Activated gamma-delta T cell (primary cell): Measurements from ENCODE around the gene ASAP3.

Experiments used
- DNase-seq: peaks from one replicate; lab custom pipeline; 2025; lab: John Stamatoyannopoulos, UW

ASAP3 gene

DNA sequence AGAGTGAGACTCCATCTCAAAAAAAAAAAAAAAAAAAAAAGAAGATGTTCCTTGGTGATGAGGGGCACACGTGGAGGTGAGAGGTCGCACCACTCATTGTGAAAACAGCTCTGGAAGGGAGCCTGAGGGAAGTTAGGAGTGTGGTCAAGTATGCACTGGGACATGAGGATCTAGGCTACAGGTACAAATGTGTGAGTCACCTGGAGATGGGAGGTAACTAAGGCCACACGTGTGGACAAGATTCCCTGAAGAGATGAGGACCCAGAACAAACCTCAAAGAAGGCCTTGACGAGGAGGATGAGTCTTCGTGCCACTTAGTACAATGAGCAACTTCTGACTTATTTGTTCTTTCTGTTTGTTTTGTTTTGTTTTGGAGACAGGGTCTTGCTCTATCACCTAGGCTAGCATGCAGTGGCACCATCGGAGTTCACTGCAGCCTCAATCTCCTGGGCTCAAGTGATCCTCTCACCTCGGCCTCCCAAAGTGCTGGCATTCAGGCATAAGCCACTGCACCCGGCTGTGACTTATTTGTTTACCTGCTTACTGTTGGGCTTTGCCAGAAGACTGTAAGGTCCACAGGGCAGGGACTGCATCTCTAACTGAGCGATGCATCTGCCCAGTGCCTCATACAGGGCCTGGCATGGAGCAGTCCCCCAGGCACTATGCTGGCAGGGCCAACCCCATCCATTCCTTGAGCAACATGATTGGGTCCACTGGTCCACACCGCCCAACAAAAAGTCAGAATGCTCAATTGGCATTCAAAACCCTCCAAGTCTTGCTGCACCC, 6.4 kb downstream of the ASAP3 start:
- no peak for DNase-seq

DNA sequence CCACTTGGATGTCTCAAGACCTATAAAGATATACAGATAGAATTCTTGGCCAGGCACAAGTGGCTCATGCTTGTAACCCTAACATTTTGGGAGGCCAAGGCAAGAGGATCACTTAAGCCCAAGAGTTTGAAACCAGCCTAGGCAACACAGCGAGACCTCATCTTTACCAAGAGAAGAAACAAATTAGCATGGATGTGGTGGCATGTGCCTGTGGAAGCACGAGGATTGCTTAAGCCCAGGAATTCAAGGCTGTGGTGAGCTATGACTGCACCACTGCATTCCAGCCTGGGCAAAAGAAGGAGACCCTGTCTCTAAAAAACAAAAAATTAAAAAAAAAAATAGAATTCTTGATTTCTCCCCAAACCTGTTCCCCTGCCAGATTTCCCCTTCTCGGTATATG, 8.3 kb downstream of the ASAP3 start:
- DNase-seq = no peak

DNA sequence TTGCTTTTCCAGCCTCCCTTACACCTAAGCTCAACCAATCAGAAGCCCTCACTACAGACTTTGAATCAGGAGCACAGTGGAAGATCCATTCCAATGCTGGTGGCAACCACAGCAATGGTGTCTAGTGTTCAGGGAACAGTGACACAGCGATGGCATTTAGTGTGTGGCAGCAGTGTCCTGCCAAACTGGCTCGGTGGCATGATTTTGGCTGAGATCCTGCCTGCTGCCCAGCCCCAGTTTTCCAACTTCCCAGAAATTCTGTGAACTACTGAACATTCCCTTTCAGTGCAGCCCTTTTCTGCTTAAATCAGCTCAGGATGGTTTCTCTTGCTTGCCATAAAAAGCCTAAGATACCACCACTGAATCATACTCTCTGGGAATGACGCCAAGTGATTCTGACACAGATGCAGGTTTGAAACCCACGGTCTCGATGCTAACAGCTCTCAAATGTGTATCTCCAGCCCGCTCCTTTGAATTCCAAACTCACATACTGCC, 8.8 kb downstream of the ASAP3 start:
- DNase-seq = no peak

DNA sequence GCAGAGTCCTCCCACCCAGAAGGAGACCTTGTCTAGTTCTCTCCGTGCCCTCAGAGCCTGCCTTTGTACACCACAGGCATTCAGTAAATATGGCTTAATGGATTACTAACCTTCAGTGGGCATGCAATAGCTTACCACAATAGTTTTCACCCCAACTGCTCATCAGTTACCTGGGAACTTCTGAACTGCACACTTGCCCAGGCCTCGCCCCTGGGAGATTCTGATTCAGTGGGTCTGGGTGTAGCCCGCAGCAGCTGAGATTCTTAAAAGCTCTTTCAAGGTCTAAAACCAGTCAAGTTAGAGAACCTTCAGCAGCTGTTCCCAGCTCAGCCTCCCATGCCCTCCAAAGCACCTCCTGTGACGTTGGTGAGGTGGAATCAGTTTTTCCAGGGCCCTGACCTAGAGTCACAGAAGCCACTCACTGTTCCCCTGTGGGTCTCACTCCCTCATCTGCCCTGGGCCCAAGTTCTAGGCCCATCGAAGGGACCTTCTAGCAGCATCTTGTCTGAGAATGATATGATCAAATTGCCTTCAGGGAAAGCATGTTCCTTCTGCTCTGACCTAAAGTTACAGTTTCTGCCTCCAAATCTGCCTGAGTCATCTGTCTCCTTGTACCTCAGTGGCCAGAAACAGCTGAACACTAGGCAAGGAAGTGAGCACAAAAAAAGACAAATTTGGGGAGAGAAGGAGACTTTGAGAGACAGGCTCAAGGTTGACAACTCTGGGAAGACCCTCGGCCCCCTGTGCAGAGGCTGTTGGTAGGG, 10.8 kb downstream of the ASAP3 start:
- no peak for DNase-seq

DNA sequence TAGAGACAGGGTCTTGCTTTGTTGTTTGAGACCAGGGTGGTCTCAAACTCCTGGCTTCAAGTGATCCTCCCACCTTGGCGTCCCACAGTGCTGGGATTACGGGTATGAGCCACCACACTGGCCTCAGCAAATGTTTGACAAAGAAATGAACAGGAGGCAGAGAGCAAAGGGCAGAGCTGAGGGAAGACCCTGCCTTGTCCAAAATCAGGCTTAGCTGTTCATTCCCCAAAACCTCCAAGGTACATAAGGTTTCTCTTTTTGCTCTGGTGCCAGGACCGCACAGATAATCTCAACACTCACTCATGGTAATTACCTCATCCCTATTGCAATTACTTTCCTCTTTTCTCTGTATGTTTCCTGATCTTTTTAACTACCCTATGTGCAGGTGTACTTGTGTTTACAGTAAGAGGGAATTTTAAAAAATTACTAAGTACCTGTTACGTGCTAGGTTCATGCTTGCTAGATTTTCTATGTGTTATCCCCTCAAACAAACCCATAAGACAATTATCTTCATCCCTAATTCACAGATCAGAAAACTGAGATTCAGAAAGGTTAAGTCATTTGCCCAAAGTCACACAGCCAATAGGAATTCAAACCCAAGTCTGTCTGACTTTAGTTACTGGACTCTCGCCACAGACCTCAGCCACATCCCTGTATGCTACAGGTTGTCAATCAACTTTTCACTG, 11.5 kb downstream of the ASAP3 start:
- DNase-seq = no peak

DNA sequence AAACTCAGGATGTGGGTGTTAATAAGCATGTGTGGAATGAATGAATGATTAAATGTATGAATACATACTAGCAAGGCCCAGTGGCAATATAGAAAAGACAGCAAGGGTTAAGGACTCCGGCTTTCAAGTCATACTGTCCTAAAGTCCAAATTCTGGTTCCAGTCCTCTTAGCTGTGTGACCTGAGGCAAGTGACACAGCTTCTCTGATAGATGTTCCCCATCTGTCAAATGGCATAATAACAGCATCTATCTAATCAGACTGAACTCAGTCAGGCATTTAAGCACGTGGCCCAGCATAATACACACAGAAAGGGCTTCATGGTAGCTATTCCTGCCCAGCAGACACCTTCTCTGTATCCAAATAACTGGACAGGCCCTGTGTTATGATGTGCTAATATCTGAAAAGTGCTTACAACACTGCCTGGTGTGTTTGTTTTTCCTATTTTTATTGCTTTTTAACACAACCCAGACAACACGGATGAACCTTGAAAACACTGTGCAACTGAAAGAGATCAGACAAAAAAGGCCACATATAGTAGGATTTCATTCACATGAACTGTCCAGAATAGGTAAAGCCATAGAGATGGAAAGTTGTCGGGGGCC, 12.4 kb downstream of the ASAP3 start:
- DNase-seq = no peak

DNA sequence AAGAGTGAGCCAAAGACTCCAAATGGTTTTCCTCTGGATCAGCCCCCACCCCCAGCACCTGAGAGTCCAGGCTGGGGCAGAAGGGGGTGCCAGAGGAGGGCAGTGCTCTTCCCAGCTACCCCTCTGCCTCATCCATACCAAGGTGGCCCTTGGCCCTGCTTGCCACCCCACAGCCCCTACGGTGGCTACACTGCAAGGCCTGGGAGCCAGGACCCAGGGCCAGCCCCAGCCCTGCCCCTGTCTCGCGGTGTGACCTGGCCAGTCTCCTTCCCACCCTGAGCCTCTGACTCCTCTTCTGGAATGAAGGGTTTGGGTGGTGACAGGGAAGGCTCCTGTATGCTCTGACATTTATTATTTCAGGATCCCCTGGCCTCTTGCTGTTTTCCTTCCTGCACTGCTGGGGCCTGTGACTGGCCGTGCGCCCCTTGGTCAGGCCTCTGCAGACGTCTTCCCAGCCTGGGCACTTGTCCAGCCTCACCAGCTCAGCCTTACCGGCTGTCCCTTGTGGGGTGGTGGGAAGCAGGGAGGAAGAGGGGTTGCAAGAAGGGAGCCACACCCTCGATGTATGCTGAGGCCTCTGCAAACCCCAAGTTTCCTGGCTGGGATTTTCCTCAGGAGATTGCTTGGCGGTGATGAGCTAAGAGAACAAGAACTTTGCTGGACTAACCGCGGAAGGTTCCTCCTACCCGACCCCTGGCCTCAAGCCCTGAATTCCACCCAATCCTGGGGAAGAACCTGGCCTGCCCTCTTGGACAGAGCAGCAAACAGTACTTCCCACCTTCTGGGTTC, 13.5 kb downstream of the ASAP3 start:
- DNase-seq = no peak

DNA sequence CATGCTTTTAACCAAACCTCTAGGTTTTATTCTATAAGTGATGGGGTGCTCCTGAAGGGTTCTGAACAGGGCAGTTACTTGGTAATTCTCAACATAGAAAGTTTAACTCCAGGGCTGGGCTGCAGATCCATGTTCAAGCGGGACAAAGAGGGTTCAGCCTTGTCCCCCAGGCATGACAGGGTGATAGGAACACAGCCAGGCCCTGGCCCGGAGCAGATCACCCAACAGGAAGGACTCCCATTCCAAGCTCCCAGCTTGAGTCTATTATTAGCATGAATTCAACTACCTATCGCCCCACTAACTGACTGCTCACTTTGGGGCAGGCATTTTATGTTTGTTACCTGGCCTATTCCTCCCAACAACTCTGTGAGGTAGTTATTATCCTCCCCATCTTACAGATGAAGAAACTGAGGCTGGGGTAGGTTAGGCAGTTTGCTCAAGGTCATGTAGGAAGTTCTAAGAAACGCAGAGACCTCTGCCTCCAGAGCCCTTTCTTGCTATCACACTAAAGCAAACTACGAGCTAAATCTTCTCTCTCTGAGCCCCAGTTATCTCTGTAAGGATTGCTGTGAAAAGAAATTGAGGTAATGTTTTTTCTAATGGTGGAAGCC, 14.5 kb downstream of the ASAP3 start:
- no peak for DNase-seq

DNA sequence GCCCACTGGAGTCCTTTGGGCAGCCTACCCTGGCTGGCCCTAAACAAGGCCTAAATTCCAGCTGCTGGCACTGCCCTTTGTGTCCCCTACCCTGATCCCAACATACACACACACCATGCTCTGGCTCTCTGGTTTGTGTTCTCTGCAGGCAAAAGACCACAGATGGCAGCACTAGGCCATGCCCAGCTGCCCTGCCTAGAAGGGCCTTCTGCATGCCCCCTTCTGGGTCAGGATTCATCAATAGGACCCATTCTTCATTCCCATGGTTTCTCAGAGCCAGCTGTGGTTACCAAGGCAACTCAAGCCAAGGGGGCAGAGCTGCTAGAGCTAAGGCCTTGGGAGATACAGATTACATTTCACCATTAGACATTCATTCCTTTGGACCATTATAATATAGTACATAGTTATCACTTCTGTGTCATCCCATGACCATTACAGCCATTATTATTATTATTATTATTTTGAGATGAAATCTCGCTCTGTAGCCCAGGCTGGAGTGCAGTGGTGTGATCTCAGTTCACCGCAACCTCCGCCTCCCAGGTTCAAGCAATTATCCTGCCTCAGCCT, 17.5 kb downstream of the ASAP3 start:
- DNase-seq = no peak

DNA sequence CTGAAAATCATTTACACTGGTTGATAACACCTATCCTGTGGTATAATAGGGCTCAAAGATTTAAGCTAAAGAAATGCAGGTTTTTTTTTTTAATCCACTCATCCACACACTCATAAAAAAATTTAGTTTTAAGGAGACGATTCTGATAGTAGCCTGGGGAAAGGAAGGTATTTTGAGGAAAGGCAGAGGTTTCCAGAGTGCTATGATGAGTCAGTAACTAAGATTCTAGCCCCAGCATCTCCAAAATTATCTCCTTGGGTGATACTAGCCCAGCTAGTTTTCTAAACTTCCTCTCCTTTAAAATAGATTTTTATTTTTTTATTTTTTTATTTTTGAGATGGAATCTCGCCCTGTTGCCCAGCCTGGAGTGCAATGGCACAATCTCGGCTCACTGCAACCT, 20.7 kb downstream of the ASAP3 start:
- no peak for DNase-seq

DNA sequence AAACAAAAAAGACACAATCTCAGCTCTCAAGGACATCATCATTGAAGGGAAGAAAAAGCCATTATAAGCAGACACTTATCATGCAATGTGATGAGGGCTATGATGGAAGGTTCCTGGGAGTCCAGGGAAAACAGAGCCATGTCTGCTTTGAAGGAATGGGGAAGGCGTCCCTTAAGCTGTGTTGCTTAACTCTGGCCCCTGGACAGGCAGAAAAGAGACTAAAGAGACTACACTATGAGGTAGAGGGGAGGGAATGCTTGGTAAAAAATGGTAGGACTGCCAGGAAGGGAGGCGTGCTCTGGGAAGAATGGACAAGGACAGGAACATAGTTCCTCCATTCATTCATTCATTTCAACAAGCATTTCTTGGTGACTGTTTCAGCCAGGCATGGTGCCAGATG, 21.2 kb downstream of the ASAP3 start:
- no peak for DNase-seq

DNA sequence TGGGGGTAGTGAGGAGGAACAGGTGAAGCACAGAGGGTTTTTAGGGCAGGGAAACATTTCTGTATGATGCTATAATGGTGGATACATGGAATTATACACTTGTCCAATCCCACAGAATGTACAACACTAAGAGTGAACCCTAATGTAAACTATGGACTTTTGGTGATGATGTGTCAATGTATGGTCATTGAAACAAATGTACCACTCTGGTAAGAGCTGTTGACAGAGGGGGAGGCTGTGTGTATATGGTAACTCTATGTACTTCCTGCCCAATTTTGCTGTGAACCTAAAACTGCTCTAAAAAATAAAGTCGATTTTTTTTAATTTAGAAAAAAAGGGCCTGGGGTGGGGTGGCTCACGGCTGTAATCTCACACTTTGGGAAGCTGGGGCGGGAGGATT, 22.9 kb downstream of the ASAP3 start:
- no peak for DNase-seq

DNA sequence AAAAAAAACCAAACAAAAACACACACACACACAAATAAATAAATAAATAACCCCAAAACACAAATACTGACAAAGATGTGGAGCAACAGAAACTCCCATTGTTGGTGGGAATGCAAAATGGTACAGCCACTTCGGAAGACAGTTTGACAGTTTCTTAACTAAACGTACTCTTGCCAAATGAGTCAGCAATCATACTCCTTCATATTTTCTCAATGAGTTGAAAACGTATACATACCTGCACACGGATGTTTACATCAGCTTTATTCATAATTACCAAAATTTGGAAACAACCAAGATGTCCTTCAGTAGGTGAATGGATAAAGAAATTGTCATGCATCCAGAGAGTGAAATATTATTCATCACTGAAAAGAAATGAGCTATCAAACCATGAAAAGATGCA, 23.5 kb downstream of the ASAP3 start:
- no peak for DNase-seq

DNA sequence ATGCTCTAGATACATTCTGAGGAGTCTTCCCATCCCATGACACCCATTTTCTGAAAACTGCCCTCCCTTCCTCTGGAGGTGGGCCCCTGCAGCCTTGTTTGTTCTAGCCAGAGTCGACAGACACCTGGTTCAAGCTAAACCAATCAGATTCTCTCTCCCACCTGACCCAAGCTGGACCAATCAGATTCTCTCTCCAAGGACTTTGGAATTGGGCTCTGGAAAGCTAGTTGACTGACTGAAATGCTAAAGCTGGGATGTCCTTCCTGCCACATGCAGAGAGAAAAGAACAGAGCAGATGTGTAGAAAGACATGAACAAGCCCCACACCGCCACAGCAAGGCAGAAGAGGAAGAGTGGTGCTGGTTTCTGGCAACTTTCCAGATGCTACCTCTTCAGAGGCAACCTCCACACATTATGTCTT, 24.6 kb downstream of the ASAP3 start:
- DNase-seq = no peak

DNA sequence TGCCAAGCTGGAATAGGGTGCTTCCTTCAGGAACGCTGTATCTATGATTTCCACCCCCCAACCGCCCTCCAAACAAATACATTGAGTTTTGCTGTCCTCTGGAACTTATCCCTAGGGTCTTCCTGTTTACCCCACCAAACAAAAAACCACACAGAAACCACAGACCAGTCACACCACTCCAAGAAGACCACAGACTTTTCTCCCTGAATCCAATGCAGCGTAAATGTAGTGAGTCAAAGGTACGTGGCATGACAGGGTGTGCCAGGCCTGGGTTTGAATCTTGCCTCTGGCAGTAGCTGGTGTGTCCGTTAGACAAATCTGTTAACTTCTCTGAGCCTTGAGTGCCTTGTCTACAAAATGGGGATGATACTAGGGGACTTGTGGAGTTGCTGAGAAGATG, 27.8 kb downstream of the ASAP3 start:
- no peak for DNase-seq

DNA sequence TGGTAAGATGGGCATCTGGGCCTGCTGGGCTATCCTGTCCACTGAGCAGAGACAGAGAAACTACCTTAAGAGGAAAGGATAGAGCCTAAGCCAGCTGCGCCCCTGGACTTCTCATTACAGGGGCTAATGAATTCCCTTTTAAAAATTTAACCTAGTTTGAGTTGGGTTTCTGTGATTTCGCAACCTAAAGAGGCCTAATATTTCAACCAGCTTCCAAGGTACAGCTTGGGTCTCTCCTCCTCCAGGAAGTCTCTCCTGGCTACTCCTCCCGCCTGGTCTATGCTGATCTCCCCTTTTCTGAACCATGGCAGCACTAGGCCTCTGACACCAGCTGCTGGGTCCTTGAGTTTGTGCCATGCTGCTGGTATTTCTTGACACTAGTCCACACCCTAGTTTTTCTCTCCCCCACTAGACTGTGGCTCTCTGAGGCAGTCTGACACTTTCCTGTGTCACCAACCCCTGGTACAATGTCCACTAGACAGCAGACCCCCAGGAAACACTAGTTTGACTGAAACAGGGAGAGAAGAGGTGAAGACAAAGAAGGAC, 30.5 kb downstream of the ASAP3 start:
- DNase-seq = no peak

DNA sequence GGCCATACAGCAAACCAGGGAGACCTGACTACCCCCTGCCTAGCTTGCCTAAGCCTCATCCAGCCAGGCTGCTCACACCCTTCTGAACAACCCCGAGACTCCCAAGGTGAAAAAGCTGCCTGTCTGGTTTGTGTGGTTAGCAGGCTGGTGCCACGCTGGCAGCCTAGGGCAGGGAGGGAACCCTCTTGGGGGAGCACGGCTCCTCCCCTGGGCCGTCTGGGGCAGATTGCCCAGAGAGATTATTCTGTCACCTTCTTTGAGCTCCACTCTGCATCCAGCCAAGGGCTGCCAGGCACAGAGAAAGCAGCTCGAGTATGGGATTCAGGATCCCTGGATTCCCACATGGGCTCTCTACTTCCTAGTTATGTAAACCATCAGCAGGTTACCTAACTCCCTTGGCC, 32.0 kb downstream of the ASAP3 start:
- DNase-seq = no peak

DNA sequence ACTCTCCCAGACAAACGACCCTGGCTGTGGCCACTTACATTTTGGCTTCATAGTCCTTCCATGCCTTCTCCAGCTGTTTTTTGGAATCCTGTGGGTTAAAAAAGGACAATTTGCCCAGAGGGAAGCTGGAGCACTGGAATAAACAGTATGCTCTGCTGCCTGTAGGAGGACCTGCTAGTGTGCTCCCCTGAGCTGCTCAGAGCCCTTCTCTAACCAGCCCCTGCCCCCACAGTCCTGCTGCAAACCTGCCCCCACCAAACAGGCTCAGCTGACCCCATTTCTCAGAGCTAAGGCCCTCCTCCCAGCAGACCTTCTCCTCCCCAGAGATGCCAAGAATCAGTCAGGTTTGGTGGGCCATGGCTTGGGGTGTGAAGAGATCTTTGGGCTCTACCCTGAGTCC, 32.5 kb downstream of the ASAP3 start:
- no peak for DNase-seq

DNA sequence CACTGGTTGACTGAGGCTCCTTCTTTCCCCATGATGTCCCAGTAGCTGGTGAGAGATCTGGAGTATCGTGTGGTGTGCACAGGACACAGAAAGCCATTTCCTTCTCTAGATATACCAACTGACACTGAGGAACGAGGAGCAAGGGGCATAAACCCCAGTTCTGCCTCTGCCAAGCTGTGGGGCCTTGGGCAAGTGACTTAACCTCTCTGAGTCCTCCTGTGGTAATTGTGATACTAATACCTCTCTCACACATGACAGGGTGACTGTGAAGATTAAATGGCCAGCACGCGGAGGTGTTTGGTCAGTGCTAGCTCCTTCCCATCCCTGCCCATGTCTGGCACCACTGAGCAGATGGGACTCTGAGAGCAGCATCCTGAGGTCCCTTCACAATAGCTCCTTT, 33.1 kb downstream of the ASAP3 start:
- no peak for DNase-seq

DNA sequence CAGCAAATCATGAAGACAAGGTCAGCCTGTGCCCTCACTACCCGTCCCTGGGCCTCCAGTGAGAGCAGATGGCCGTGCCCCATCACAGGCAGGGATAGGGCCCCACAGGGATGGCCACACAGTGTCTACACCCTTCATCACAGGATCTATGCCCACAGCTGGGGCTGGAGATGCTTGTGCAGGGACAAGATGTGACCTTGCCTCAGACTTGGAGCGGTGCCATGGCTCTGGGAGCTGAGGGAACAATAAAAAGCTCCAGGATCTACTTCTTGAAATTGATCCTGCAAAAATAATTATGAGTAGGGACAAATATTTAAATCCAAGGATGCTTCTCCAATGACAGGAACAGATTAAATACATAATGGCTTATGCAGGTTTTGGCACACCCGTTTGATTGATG, 34.0 kb downstream of the ASAP3 start:
- no peak for DNase-seq
